A549 (cell line): ENCODE measurements around the gene EBP. TPM values are rescaled to one million over a fixed set of nuclear protein-coding genes. Genes with fewer than 3 reads are reported as not detected.

Source experiments
- ATAC-seq, 2 experiments: fragments of 200-7000 bp in 1 of 2; fragments of >200 bp in 1 of 2; cut with Nextera tagmentation in 1 of 2; cut with Tn5 transposase in 1 of 2; 3 replicates each; pipeline versions ENCODE4 v1.8.0 to v1.9.1; 2018 to 2020; ENCODE audit warnings: mild to moderate bottlenecking in 1 of 2, moderate library complexity in 1 of 2
- CTCF ChIA-PET: fragments of 300-600 bp; sonication (Branson Sonifier 250); formaldehyde crosslinking; extraction: SDS; loops from one replicate; lab custom pipeline; 2021; ENCODE audit warnings: antibody characterized with exemption, inconsistent platforms; lab: Yijun Ruan, JAX
- POLR2A ChIA-PET: fragments of 350-600 bp; formaldehyde crosslinking; extraction: SDS; loops from one replicate; lab custom pipeline; 2021; ENCODE audit warnings: antibody characterized with exemption, inconsistent platforms; lab: Yijun Ruan, JAX
- DNase-seq, 2 experiments: peaks; one replicate each; pipeline versions ENCODE4 v3.0.0 to v3.0.0-alpha.2; 2011 to 2016; ENCODE audit warnings: low read depth in 1 of 2, low spot score in 1 of 2
- FAIRE-seq: peaks from 2 replicates; lab custom pipeline; 2011; peaks lifted over from hg19 to GRCh38; lab: Jason Lieb, UNC
- H3K27ac ChIP-seq, 2 experiments: fragments of >200 bp; sonication (Bioruptor Twin); formaldehyde crosslinking; 3 replicates each; pipeline ENCODE4 v1.5.1; 2016 to 2017
- H3K4me1 ChIP-seq: fragments of >200 bp; sonication (Bioruptor Twin); formaldehyde crosslinking; 3 replicates; pipeline ENCODE4 v1.6.1; 2016
- H3K4me2 ChIP-seq: fragments of >200 bp; sonication (Bioruptor Twin); formaldehyde crosslinking; 3 replicates; pipeline ENCODE4 v1.6.1; 2016
- H3K4me3 ChIP-seq: fragments of >200 bp; sonication (Bioruptor Twin); formaldehyde crosslinking; 3 replicates; pipeline ENCODE4 v1.5.1; 2016
- H3K9me3 ChIP-seq: fragments of >200 bp; sonication (Bioruptor Twin); formaldehyde crosslinking; 3 replicates; pipeline ENCODE4 v1.6.1; 2016
- BHLHE40 ChIP-seq: IDR thresholded peaks from 2 replicates; pipeline ENCODE4 v1.6.1; 2012; ENCODE audit warnings: low read depth, low read length, inconsistent platforms
- CBX2 ChIP-seq: fragments of 200-600 bp; sonication (generic); IDR thresholded peaks from 2 replicates; pipeline ENCODE4 v1.6.1; 2016; ENCODE audit warnings: low read depth, mild to moderate bottlenecking, borderline replicate concordance
- CEBPB ChIP-seq, 2 experiments: fragments of >200 bp in 1 of 2; sonication (Bioruptor Twin) in 1 of 2; formaldehyde crosslinking in 1 of 2; IDR thresholded peaks; 2 replicates each; pipeline ENCODE4 v1.6.1; 2012 to 2016
- CHD2 ChIP-seq: fragments of 150-350 bp; IDR thresholded peaks from 2 replicates; pipeline ENCODE4 v1.6.1; 2014; ENCODE audit warnings: low read length; ENCODE audit not compliant: partially characterized antibody
- CHD4 ChIP-seq: fragments of 200-600 bp; sonication (generic); IDR thresholded peaks from 2 replicates; pipeline ENCODE4 v1.6.1; 2016; ENCODE audit warnings: antibody characterized with exemption, mild to moderate bottlenecking, borderline replicate concordance
- EHF ChIP-seq: fragments of 250-450 bp; sonication (Bioruptor Pico); IDR thresholded peaks from 2 replicates; pipeline ENCODE4 v1.5.0; 2020; ENCODE audit warnings: mild to moderate bottlenecking
- EP300 ChIP-seq, 2 experiments: fragments of >200 bp; sonication (Bioruptor Twin); formaldehyde crosslinking; IDR thresholded peaks; 2 replicates in 1 of 2; 3 replicates in 1 of 2; pipeline ENCODE4 v1.6.1; 2016 to 2017
- ESRRA ChIP-seq: fragments of 150-350 bp; IDR thresholded peaks from 2 replicates; pipeline ENCODE4 v1.6.1; 2014; ENCODE audit warnings: mild to moderate bottlenecking, low read length, borderline replicate concordance
- FOXS1 ChIP-seq: fragments of 250-450 bp; sonication (Bioruptor Pico); IDR thresholded peaks from 2 replicates; pipeline ENCODE4 v1.5.0; 2020; ENCODE audit warnings: mild to moderate bottlenecking, moderate library complexity
- GATA3 ChIP-seq: IDR thresholded peaks from 2 replicates; pipeline ENCODE4 v1.6.1; 2012; ENCODE audit warnings: borderline replicate concordance
- HOXB5 ChIP-seq: fragments of 250-450 bp; sonication (Bioruptor Pico); IDR thresholded peaks from 2 replicates; pipeline ENCODE4 v1.5.0; 2020; ENCODE audit warnings: mild to moderate bottlenecking, moderate library complexity
- JUN ChIP-seq, 2 experiments: fragments of >200 bp; sonication (Bioruptor Twin); formaldehyde crosslinking; IDR thresholded peaks; 2 replicates in 1 of 2; 3 replicates in 1 of 2; pipeline ENCODE4 v1.6.1; 2016 to 2017
- JUNB ChIP-seq: fragments of >200 bp; sonication (Bioruptor Twin); formaldehyde crosslinking; IDR thresholded peaks from 2 replicates; pipeline ENCODE4 v1.6.1; 2016
- MAFK ChIP-seq: fragments of 450-650 bp; IDR thresholded peaks from 2 replicates; pipeline ENCODE4 v1.6.1; 2014; ENCODE audit not compliant: partially characterized antibody
- MYC ChIP-seq: IDR thresholded peaks from 2 replicates; pipeline ENCODE4 v1.6.1; 2012; ENCODE audit warnings: mild to moderate bottlenecking, inconsistent platforms, low read length, improper control_type of control experiment, borderline replicate concordance
- NPAS2 ChIP-seq: fragments of 250-450 bp; sonication (Bioruptor Pico); IDR thresholded peaks from 2 replicates; pipeline ENCODE4 v1.8.0; 2022; ENCODE audit warnings: mild to moderate bottlenecking, moderate library complexity, borderline replicate concordance
- NR3C1 ChIP-seq: fragments of >200 bp; sonication (Bioruptor Twin); formaldehyde crosslinking; IDR thresholded peaks from 3 replicates; pipeline ENCODE4 v1.6.1; 2017
- PHF8 ChIP-seq: fragments of 200-600 bp; sonication (generic); IDR thresholded peaks from 2 replicates; pipeline ENCODE4 v1.6.1; 2016; ENCODE audit warnings: low read depth, mild to moderate bottlenecking, antibody characterized with exemption, moderate library complexity, borderline replicate concordance
- POLR2A ChIP-seq: IDR thresholded peaks from 2 replicates; pipeline ENCODE4 v1.6.1; 2012; ENCODE audit warnings: mild to moderate bottlenecking, low read length
- RAD21 ChIP-seq, 2 experiments: fragments of >200 bp in 1 of 2; sonication (Bioruptor Twin) in 1 of 2; formaldehyde crosslinking in 1 of 2; IDR thresholded peaks in 1 of 2; conservative IDR thresholded peaks in 1 of 2; 2 replicates in 1 of 2; 3 replicates in 1 of 2; pipeline ENCODE4 v1.6.1; 2012 to 2018; ENCODE audit warnings: inconsistent platforms in 1 of 2
- RCOR1 ChIP-seq: fragments of 150-350 bp; IDR thresholded peaks from 2 replicates; pipeline ENCODE4 v1.6.1; 2014; ENCODE audit warnings: antibody characterized with exemption, low read length, low read depth
- SMC3 ChIP-seq: fragments of >200 bp; sonication (Bioruptor Twin); formaldehyde crosslinking; IDR thresholded peaks from 3 replicates; pipeline ENCODE4 v1.6.1; 2018; ENCODE audit warnings: inconsistent platforms
- SREBF2 ChIP-seq: fragments of 450-650 bp; IDR thresholded peaks from 2 replicates; pipeline ENCODE4 v1.6.1; 2014; ENCODE audit warnings: mild to moderate bottlenecking, moderate library complexity
- TFCP2L1 ChIP-seq: fragments of 250-450 bp; sonication (Bioruptor Pico); IDR thresholded peaks from 2 replicates; pipeline ENCODE4 v1.5.0; 2021; ENCODE audit warnings: mild to moderate bottlenecking
- TP53 ChIP-seq: fragments of 250-450 bp; sonication (Bioruptor Pico); IDR thresholded peaks from 2 replicates; pipeline ENCODE4 v1.5.0; 2021; ENCODE audit warnings: mild to moderate bottlenecking, moderate library complexity
- ZC3H11A ChIP-seq: fragments of 450-650 bp; IDR thresholded peaks from 2 replicates; pipeline ENCODE4 v1.6.1; 2014; ENCODE audit warnings: antibody characterized with exemption, mild to moderate bottlenecking
- ZSCAN20 ChIP-seq: fragments of 250-450 bp; sonication (Bioruptor Pico); IDR thresholded peaks from 2 replicates; pipeline ENCODE4 v1.8.0; 2022; ENCODE audit warnings: mild to moderate bottlenecking, moderate library complexity
- WGBS: methylation state at CpG from one replicate; pipeline ENCODE4 v1.1.6; 2017; ENCODE audit errors: missing lambda C conversion rate; 5-methylcytosine and 5-hydroxymethylcytosine counted together
- polyA plus RNA-seq, 4 experiments: library from polyadenylated mRNA; depleted of rRNA in 3 of 4; stranded (reverse); fragments of >200 nt; fragmentation: RNase III in 1 of 4; extraction: RNeasy Plus Mini Kit Qiagen cat#74134 plus additional on column Dnase treatment in 1 of 4; gene quantifications; 2 replicates in 3 of 4; 3 replicates in 1 of 4; pipeline ENCODE4 v1.2.3, GENCODE V29; 2011 to 2017
- TF ChIP-seq, protein P1 (sequence below): IDR thresholded peaks from 2 replicates; pipeline ENCODE4 v1.6.1; 2012; ENCODE audit warnings: low read depth, borderline replicate concordance
- TF ChIP-seq, protein P2 (sequence below): fragments of 250-450 bp; sonication (Bioruptor Pico); IDR thresholded peaks from 2 replicates; pipeline ENCODE4 v1.5.0; 2021; ENCODE audit warnings: mild to moderate bottlenecking, moderate library complexity, borderline replicate concordance
- TF ChIP-seq, protein P3 (sequence below): fragments of 200-600 bp; sonication (generic); IDR thresholded peaks from 2 replicates; pipeline ENCODE4 v1.6.1; 2016; ENCODE audit warnings: antibody characterized with exemption, mild to moderate bottlenecking, moderate library complexity

Gene EBP
- polyA plus RNA-seq, 2 of the 4 experiments (the other 2 are of a cell fraction): 82.9 to 159 TPM

DNA sequence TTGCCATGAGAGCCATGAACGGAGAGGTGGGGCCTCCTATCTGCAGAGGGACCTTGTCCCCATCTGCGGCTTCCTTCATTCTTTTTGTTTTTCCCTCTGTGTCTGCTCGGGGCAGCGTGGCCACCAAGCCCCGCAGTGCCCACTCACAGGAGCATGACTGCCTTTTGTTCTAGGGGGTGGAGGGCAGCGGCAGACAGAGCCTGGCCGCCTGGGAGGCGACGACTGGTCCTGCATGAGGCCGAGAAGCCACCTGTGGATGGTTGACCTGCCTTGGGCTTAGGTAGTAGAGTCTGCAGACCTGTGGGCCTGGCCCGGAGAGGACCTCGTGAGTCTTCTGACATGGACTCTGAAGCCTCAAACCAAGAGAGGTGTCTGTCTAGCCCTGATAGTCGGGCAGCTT lies 54.0 kb downstream of the EBP start:
- 38% methylated on average over 9 of the region's 13 CpGs for WGBS
- no peak for DNase-seq
- H3K9me3 ChIP-seq: no peaks in the 10 kb centered on the region
- H3K4me3 ChIP-seq: peak overlapping the region; percentile 75
- CTCF ChIA-PET: interaction anchor here (0.8 kb wide), 1 partner anchor 19 kb away, joined by 4 read pairs; no protein-coding TSS in a partner anchor
- H3K4me2 ChIP-seq: peak overlapping the region; percentile 97
- no peak for FAIRE-seq
- TF ChIP-seq GATA3 (no peak), JUN (IDR thresholded peaks at IDR 0.05) (no peak), EP300 (IDR thresholded peaks at IDR 0.05) (no peak), NR3C1 (no peak), TP53 (CRISPR knock-in tag) (no peak), CEBPB (IDR thresholded peaks at IDR 0.05) (no peak), ESRRA (no peak), SREBF2 (no peak), BHLHE40 (no peak), MYC (no peak), MAFK (no peak), ZC3H11A (no peak), JUNB (no peak), CHD4 (no peak), EHF (CRISPR knock-in tag) (no peak), CHD2 (no peak), TFCP2L1 (CRISPR knock-in tag) (no peak), RAD21 (conservative IDR thresholded peaks at IDR 0.05 in 1 of 2, IDR thresholded peaks at IDR 0.05 in 1 of 2) (no peak)
- TF ChIP-seq, protein P1, sequence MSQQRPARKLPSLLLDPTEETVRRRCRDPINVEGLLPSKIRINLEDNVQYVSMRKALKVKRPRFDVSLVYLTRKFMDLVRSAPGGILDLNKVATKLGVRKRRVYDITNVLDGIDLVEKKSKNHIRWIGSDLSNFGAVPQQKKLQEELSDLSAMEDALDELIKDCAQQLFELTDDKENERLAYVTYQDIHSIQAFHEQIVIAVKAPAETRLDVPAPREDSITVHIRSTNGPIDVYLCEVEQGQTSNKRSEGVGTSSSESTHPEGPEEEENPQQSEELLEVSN: no peak
- H3K4me1 ChIP-seq: peaks cover 23% of the 10 kb centered on the region; the same call in 2 of the 3 replicates
- no peak for ATAC-seq
- POLR2A ChIA-PET: no interaction called here
- peak overlapping the region; percentile 93 to 100 for H3K27ac ChIP-seq

DNA sequence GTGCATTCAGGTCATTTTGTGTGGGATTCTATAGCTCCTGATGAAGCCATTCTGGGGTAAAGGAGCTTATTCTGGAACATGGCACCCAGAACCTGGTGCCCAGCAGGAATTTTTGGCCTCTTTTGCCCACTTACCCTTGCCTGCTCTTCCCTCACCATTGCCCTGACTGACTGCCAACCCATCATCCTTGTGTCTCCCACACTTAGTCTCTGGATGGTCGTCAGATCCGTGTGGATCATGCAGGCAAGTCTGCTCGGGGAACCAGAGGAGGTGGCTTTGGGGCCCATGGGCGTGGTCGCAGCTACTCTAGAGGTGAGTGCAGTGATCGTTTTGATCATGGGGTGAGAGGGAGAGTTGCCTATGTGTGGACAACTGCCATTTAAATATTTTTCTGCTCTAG lies 54.5 kb downstream of the EBP start:
- peak overlapping the region; percentile 75 for H3K4me3 ChIP-seq
- TF ChIP-seq CBX2 (no peak), CHD2 (no peak), SMC3 (no peak), FOXS1 (CRISPR knock-in tag) (no peak), NPAS2 (no peak), RAD21 (conservative IDR thresholded peaks at IDR 0.05 in 1 of 2, IDR thresholded peaks at IDR 0.05 in 1 of 2) (no peak), POLR2A (no peak), TFCP2L1 (CRISPR knock-in tag) (no peak), RCOR1 (no peak), PHF8 (no peak), HOXB5 (no peak), ZSCAN20 (no peak), ESRRA (no peak), JUN (IDR thresholded peaks at IDR 0.05) (no peak)
- TF ChIP-seq, protein P2, sequence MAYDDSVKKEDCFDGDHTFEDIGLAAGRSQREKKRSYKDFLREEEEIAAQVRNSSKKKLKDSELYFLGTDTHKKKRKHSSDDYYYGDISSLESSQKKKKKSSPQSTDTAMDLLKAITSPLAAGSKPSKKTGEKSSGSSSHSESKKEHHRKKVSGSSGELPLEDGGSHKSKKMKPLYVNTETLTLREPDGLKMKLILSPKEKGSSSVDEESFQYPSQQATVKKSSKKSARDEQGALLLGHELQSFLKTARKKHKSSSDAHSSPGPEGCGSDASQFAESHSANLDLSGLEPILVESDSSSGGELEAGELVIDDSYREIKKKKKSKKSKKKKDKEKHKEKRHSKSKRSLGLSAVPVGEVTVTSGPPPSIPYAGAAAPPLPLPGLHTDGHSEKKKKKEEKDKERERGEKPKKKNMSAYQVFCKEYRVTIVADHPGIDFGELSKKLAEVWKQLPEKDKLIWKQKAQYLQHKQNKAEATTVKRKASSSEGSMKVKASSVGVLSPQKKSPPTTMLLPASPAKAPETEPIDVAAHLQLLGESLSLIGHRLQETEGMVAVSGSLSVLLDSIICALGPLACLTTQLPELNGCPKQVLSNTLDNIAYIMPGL (CRISPR knock-in tag): no peak
- TF ChIP-seq, protein P3, sequence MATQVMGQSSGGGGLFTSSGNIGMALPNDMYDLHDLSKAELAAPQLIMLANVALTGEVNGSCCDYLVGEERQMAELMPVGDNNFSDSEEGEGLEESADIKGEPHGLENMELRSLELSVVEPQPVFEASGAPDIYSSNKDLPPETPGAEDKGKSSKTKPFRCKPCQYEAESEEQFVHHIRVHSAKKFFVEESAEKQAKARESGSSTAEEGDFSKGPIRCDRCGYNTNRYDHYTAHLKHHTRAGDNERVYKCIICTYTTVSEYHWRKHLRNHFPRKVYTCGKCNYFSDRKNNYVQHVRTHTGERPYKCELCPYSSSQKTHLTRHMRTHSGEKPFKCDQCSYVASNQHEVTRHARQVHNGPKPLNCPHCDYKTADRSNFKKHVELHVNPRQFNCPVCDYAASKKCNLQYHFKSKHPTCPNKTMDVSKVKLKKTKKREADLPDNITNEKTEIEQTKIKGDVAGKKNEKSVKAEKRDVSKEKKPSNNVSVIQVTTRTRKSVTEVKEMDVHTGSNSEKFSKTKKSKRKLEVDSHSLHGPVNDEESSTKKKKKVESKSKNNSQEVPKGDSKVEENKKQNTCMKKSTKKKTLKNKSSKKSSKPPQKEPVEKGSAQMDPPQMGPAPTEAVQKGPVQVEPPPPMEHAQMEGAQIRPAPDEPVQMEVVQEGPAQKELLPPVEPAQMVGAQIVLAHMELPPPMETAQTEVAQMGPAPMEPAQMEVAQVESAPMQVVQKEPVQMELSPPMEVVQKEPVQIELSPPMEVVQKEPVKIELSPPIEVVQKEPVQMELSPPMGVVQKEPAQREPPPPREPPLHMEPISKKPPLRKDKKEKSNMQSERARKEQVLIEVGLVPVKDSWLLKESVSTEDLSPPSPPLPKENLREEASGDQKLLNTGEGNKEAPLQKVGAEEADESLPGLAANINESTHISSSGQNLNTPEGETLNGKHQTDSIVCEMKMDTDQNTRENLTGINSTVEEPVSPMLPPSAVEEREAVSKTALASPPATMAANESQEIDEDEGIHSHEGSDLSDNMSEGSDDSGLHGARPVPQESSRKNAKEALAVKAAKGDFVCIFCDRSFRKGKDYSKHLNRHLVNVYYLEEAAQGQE: no peak
- POLR2A ChIA-PET: no interaction called here

More for the DNA sequence above, 54.5 kb downstream of the EBP start:
- peak overlapping the region; percentile 97 for H3K4me2 ChIP-seq
- 52% methylated on average over 6 of the region's 6 CpGs for WGBS
- DNase-seq: no peak
- H3K27ac ChIP-seq: peak overlapping the region; percentile 93 to 100
- H3K4me1 ChIP-seq: peaks cover 23% of the 10 kb centered on the region; the same call in 2 of the 3 replicates
- no peak for FAIRE-seq
- H3K9me3 ChIP-seq: no peaks in the 10 kb centered on the region
- CTCF ChIA-PET: no interaction called here
- no peak for ATAC-seq
